ENCODE data around the gene SYT17.

Gene SYT17

GRCh38 chr16:19285431-19285830 is 117.4 kb downstream of the SYT17 start, which contains the start of gene CLEC19A:
Gene CLEC19A (plus strand): TSS chr16:19285731. CDS start chr16:19285852, 121 bp downstream.
- no peak for DNase-seq (ENCODE audit: low read depth in 1 of 2, low spot score in 1 of 2)
- Histone ChIP-seq H3K27ac (replicated peaks) (no peak within 1 kb of the TSS), H3K27me3 (ENCODE audit: insufficient read depth, poor library complexity, severe bottlenecking) (no peaks in the 10 kb centered on the region), H3K4me3 (replicated peaks; ENCODE audit: insufficient read depth, low read length) (no peak within 1 kb of the TSS)
- no peak for TF ChIP-seq GABPA (IDR thresholded peaks at IDR 0.05; ENCODE audit: low read depth)
- no peak for TF ChIP-seq REST (IDR thresholded peaks at IDR 0.05; ENCODE audit: insufficient replicate concordance, low read depth)

- Histone ChIP-seq H3K27me3 (ENCODE audit: insufficient read depth, poor library complexity, severe bottlenecking) (no peaks in the 10 kb centered on the region), H3K27ac (replicated peaks) (no peak overlapping the region), H3K4me3 (replicated peaks; ENCODE audit: insufficient read depth, low read length) (no peak overlapping the region)
- no peak for TF ChIP-seq GABPA (IDR thresholded peaks at IDR 0.05; ENCODE audit: low read depth)
- no peak for TF ChIP-seq CTCF (IDR thresholded peaks at IDR 0.05; ENCODE audit: insufficient read depth, low read length)
- TF ChIP-seq REST (IDR thresholded peaks at IDR 0.05; ENCODE audit: insufficient replicate concordance, low read depth) = no peak
- no peak for TF ChIP-seq POLR2AphosphoS5 (IDR thresholded peaks at IDR 0.05; ENCODE audit: low read depth)
- no peak for TF ChIP-seq SPI1 (IDR thresholded peaks at IDR 0.05; ENCODE audit: borderline replicate concordance, low read depth)
- no peak for DNase-seq (ENCODE audit: low read depth in 1 of 2, low spot score in 1 of 2)
Observed at GRCh38 chr16:19286827-19287226, 118.8 kb downstream of the SYT17 start.

GRCh38 chr16:19287241-19287640 is 119.2 kb downstream of the SYT17 start:
- no peak for DNase-seq (ENCODE audit: low read depth in 1 of 2, low spot score in 1 of 2)

More at GRCh38 chr16:19287241-19287640, 119.2 kb downstream of the SYT17 start:
- Histone ChIP-seq H3K4me3 (replicated peaks; ENCODE audit: insufficient read depth, low read length) (no peak overlapping the region), H3K27ac (replicated peaks) (no peak overlapping the region), H3K27me3 (ENCODE audit: insufficient read depth, poor library complexity, severe bottlenecking) (no peaks in the 10 kb centered on the region)
- TF ChIP-seq REST (IDR thresholded peaks at IDR 0.05; ENCODE audit: insufficient replicate concordance, low read depth) (no peak), GABPA (IDR thresholded peaks at IDR 0.05; ENCODE audit: low read depth) (no peak), CTCF (IDR thresholded peaks at IDR 0.05; ENCODE audit: insufficient read depth, low read length) (no peak), POLR2AphosphoS5 (IDR thresholded peaks at IDR 0.05; ENCODE audit: low read depth) (no peak), SPI1 (IDR thresholded peaks at IDR 0.05; ENCODE audit: borderline replicate concordance, low read depth) (no peak)
